Esophagus muscularis mucosa (tissue), 4 donors: Measurements from ENCODE around the gene PELI2.

Experiments used
- EP300 ChIP-seq: sonication (generic); formaldehyde crosslinking; IDR thresholded peaks from one replicate; pipeline ENCODE4 v1.6.1; 2017; ENCODE audit warnings: antibody characterized with exemption
- POLR2A ChIP-seq: fragments of 450-650 bp; IDR thresholded peaks from one replicate; pipeline ENCODE4 v1.6.1; 2017; ENCODE audit warnings: antibody characterized with exemption, moderate library complexity, mild to moderate bottlenecking, low read depth
- POLR2AphosphoS5 ChIP-seq, 2 donors: sonication (generic); formaldehyde crosslinking; IDR thresholded peaks; one replicate each; pipeline ENCODE4 v1.6.1; 2017; ENCODE audit warnings: antibody characterized with exemption in 2 of 2
- TF ChIP-seq, protein P1 (sequence below), 3 experiments: fragments of 200-600 bp in 2 of 3; fragments of 450-650 bp in 1 of 3; sonication (generic) in 2 of 3; IDR thresholded peaks; one replicate each; pipeline ENCODE4 v1.5.1; 2017 to 2019; ENCODE audit warnings: antibody characterized with exemption in 3 of 3, mild to moderate bottlenecking in 2 of 3, moderate library complexity in 1 of 3

DNA sequence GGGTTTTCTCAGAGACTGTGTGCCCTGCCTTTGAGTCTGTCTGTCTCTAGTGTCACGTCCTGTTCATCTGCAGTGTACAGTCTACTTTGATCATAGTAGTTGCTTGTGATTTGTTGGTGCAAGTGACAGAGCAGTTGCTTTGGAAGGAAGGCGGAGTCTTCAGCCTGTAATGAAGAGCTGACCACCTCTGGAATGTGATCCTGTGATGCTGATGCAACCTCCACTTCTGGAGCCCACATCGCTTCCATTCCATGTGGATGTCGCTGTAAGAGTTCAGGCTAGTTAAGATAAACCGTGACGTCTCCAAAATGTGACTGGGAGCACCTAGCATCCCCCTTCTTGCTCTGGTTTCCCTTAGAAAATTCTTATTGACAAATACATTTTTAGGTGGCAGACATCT lies 51.8 kb downstream of the PELI2 start:
- TF ChIP-seq, protein P1, sequence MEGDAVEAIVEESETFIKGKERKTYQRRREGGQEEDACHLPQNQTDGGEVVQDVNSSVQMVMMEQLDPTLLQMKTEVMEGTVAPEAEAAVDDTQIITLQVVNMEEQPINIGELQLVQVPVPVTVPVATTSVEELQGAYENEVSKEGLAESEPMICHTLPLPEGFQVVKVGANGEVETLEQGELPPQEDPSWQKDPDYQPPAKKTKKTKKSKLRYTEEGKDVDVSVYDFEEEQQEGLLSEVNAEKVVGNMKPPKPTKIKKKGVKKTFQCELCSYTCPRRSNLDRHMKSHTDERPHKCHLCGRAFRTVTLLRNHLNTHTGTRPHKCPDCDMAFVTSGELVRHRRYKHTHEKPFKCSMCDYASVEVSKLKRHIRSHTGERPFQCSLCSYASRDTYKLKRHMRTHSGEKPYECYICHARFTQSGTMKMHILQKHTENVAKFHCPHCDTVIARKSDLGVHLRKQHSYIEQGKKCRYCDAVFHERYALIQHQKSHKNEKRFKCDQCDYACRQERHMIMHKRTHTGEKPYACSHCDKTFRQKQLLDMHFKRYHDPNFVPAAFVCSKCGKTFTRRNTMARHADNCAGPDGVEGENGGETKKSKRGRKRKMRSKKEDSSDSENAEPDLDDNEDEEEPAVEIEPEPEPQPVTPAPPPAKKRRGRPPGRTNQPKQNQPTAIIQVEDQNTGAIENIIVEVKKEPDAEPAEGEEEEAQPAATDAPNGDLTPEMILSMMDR (IDR thresholded peaks at IDR 0.05): no peak
- TF ChIP-seq POLR2AphosphoS5 (IDR thresholded peaks at IDR 0.05) (no peak), POLR2A (no peak), EP300 (no peak)
